Bronchial epithelial cell (primary cell): ENCODE results near the gene SLC45A1. TPM values are rescaled to one million over a fixed set of nuclear protein-coding genes. Genes with fewer than 3 reads are reported as not detected.
"Not testable (repeated sequence)": the region's sequence is repeated elsewhere in the genome, so short reads cannot be mapped to it uniquely, and the experiment has no call there.

Experiments used
- DNase-seq: peaks from one replicate; pipeline ENCODE4 v3.0.0-alpha.2; 2010; ENCODE audit warnings: low read depth
- FAIRE-seq: peaks from 2 replicates; lab custom pipeline; 2011; peaks lifted over from hg19 to GRCh38; lab: Jason Lieb, UNC
- H3K27me3 ChIP-seq: 2 replicates; pipeline ENCODE4 v1.5.1; 2011; ENCODE audit warnings: low read length; ENCODE audit not compliant: control insufficient read depth, insufficient read depth
- H3K36me3 ChIP-seq: 2 replicates; pipeline ENCODE4 v1.5.1; 2011; ENCODE audit warnings: low read length; ENCODE audit not compliant: control insufficient read depth, insufficient read depth
- H3K4me3 ChIP-seq: 2 replicates; pipeline ENCODE4 v1.5.1; 2011; ENCODE audit warnings: mild to moderate bottlenecking, low read depth, low read length, control low read depth
- total RNA-seq: library from RNA; depleted of rRNA; stranded (reverse); fragments of >200 nt; gene quantifications from 2 replicates; pipeline ENCODE4 v1.2.1, GENCODE V29; 2014
- TF ChIP-seq, protein P1 (sequence below): IDR thresholded peaks from 2 replicates; pipeline ENCODE4 v1.5.1; 2011; ENCODE audit warnings: mild to moderate bottlenecking, moderate library complexity, low read length, control low read depth, inconsistent platforms; ENCODE audit not compliant: insufficient read depth, severe bottlenecking

The SLC45A1 gene
- total RNA-seq: 0.26 TPM in 2 replicates

DNA sequence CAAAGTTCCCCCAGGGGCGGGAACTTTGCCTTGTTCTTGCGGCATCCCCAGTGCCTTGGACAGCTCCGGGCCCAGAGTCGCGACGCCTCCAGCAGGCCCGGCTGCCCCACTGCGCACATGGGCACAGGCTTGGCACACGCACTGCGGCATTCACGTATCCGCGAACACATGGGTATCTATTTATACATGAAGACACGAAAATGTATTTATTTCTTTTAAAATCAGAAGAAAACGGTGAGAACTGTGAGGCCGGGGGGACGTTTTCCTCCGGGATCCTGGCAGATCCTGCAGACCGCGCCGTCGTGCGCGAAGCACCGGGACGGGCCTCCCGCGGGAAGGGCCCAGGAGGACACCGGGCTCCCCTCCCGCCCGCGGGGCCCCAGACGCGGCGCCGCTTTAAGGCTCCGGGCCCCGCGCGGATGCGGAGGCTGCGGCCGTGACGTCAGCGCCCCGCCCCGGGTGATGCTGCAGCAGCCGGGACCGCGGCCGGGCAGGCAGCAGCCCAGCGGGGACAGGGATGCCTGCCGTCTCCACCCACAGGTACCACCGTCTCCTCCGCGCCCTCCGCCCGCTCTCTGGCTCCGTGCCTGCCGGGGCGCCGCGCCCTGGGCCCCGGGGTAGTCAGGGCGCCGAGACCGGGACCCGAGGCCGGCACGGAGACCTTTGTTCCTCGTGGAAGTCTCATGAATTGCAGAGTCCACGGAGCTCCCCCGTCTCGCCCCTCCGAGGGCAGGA, at the start of gene SLC45A1:
SLC45A1 (plus strand) TSS at position 468 of the 735 bp plus-strand sequence. CDS start 6,216 bp downstream, outside the sequence.
- TF ChIP-seq, protein P1, sequence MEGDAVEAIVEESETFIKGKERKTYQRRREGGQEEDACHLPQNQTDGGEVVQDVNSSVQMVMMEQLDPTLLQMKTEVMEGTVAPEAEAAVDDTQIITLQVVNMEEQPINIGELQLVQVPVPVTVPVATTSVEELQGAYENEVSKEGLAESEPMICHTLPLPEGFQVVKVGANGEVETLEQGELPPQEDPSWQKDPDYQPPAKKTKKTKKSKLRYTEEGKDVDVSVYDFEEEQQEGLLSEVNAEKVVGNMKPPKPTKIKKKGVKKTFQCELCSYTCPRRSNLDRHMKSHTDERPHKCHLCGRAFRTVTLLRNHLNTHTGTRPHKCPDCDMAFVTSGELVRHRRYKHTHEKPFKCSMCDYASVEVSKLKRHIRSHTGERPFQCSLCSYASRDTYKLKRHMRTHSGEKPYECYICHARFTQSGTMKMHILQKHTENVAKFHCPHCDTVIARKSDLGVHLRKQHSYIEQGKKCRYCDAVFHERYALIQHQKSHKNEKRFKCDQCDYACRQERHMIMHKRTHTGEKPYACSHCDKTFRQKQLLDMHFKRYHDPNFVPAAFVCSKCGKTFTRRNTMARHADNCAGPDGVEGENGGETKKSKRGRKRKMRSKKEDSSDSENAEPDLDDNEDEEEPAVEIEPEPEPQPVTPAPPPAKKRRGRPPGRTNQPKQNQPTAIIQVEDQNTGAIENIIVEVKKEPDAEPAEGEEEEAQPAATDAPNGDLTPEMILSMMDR: no peak
- DNase-seq: peak; percentile 31
- no peaks in the 10 kb centered on the region for H3K36me3 ChIP-seq

DNA sequence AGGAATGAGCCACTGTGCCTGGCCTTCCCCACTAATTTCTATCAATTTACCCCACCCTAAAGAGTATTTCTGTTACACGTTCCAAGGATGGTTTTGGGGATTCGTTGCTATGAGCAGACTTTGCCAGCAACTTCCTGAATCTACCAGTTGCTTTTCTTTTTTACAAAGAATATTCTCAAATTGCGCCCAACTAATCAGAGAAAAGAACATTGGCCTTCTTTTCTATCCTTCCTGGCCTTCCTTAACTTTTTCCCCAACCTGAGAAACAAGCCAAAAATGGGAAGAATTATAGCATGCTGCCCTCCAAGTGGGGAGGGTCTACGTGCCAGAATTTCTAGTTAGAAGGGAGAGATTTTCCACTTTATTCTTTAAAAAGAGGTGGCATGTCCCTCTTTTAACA, 44.9 kb upstream of the SLC45A1 start:
- no peaks in the 10 kb centered on the region for H3K36me3 ChIP-seq

More for the DNA sequence above, at the start of gene SLC45A1:
- FAIRE-seq: no peak
- H3K27me3 ChIP-seq: peaks cover 4% of the 10 kb centered on the region
- H3K4me3 ChIP-seq: peak within 1 kb of the TSS; percentile 28

DNA sequence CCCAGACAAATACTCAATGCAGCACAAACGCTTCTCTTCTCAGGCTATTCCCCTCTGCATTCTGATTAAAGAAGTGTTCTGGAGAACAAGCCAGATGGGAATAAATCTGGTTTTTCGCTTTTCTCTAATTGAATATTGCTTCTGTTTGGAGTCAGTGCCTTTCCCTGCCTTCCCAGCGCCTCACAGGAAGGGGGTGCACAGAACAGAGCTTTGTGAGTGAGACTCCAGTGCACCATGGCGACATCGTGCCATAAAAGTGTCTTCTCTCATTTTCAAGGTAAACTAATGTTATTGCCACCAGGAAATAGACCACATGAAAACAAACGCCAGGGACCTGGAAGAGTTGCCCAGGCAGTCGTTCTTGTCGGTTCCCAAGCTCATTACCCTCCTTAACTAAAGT, 43.6 kb upstream of the SLC45A1 start:
- Histone ChIP-seq H3K4me3 (no peak overlapping the region), H3K27me3 (peaks cover 4% of the 10 kb centered on the region), H3K36me3 (no peaks in the 10 kb centered on the region)
- TF ChIP-seq, protein P1: no peak
- DNase-seq: no peak
- FAIRE-seq: no peak

More for the DNA sequence above, 44.9 kb upstream of the SLC45A1 start:
- FAIRE-seq (no peak), DNase-seq (no peak)
- TF ChIP-seq, protein P1: no peak
- Histone ChIP-seq H3K27me3 (peaks cover 4% of the 10 kb centered on the region), H3K4me3 (no peak overlapping the region)

DNA sequence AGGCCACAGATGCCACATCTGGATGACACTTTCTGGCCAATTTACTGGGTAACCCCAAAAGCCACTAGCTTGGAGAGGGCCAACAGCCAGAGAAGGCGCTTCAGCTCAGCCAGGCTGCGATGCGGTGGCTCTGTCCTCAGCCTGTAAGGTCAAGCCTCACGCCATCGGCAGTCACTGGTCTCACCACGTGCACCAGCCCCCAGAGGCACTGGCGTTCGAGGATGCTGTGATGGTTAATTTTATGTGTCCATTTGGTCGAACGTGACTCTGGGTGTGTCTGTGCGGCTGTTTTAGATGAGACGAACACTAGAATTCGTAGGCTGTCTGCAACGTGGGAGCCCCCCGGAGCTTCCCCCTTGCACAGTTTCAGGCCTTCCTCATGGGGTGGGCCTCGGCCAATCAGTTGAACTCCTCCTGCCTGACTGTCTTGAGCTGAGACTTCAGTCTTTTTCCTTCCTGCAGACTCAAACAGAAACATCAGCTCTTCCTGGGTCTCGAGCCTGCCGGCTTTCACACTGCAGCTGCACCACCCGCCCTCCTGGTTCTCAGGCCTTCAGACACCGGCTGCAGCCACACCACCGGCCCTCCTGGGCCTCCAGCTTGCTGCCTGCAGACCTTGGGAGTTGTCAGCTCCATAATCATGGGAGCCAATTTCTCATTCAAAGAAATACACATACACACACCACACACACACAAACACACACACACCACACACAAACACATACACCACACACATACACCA, 41.6 kb upstream of the SLC45A1 start:
- TF ChIP-seq, protein P1: no peak
- Histone ChIP-seq H3K36me3 (no peaks in the 10 kb centered on the region), H3K4me3 (no peak overlapping the region), H3K27me3 (no peaks in the 10 kb centered on the region)
- FAIRE-seq: no peak
- DNase-seq: no peak

DNA sequence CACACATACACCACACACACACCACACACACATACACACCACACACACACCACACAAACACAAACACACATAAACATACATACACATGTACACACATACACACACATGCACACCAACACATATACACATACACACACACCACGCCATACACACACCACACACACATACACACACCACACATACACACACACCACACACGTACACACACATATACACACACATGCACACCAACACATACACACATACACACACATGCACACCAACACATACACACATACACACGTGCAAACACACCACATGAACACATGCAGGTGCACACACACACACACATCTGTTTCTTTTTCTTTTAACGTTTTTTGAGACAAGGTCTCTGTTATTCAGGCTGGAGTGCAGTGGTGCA, 41.0 kb upstream of the SLC45A1 start:
- TF ChIP-seq, protein P1: no peak
- Histone ChIP-seq H3K36me3 (no peaks in the 10 kb centered on the region), H3K27me3 (no peaks in the 10 kb centered on the region), H3K4me3 (no peak overlapping the region)
- peak; percentile 99 for FAIRE-seq
- no peak for DNase-seq

DNA sequence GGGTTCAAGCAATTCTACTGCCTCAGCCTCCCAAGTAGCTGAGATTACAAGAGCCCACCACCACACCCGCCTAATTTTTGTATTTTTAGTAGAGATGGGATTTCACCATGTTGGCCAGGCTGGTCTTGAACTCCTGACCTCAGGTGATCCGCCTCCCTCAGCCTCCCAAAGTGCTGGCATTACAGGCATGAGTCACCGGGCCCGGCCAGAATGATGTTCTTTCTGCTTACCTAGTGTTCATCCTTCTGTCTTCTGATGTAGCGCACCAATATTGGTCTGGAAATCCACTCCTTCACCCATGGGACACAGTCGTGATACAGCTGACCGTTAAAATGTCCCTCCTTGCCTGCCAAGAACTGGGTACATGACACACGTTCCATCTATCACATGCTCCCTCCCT, 39.2 kb upstream of the SLC45A1 start:
- FAIRE-seq, H3K4me3 ChIP-seq, H3K36me3 ChIP-seq, DNase-seq, H3K27me3 ChIP-seq: not testable (repeated sequence)
